Kidney epithelial cell (primary cell): ENCODE measurements around the gene TMEM151A. TPM values are rescaled to one million over a fixed set of nuclear protein-coding genes. Genes with fewer than 3 reads are reported as not detected.

Experiments used
- DNase-seq: peaks from one replicate; pipeline ENCODE4 v3.0.0-alpha.2; 2010; ENCODE audit warnings: low read depth
- H3K27me3 ChIP-seq: 2 replicates; pipeline ENCODE4 v1.6.0; 2011; ENCODE audit warnings: low read length; ENCODE audit not compliant: control insufficient read depth, insufficient read depth
- H3K36me3 ChIP-seq: 2 replicates; pipeline ENCODE4 v1.5.1; 2011; ENCODE audit warnings: low read length; ENCODE audit not compliant: control insufficient read depth, insufficient read depth
- H3K4me3 ChIP-seq: 2 replicates; pipeline ENCODE4 v1.5.1; 2011; ENCODE audit warnings: low read depth, mild to moderate bottlenecking, control low read depth, low read length
- total RNA-seq: library from RNA; depleted of rRNA; stranded (reverse); fragments of >200 nt; gene quantifications from 2 replicates; pipeline ENCODE4 v1.2.3, GENCODE V29; 2015
- TF ChIP-seq, protein P1 (sequence below): IDR thresholded peaks from 2 replicates; pipeline ENCODE4 v1.5.1; 2011; ENCODE audit warnings: mild to moderate bottlenecking, moderate library complexity, low read length, control low read depth, inconsistent platforms; ENCODE audit not compliant: insufficient read depth, poor library complexity, severe bottlenecking

The TMEM151A gene
- total RNA-seq, 1 donor from 2014 or later: 0.08 TPM

DNA sequence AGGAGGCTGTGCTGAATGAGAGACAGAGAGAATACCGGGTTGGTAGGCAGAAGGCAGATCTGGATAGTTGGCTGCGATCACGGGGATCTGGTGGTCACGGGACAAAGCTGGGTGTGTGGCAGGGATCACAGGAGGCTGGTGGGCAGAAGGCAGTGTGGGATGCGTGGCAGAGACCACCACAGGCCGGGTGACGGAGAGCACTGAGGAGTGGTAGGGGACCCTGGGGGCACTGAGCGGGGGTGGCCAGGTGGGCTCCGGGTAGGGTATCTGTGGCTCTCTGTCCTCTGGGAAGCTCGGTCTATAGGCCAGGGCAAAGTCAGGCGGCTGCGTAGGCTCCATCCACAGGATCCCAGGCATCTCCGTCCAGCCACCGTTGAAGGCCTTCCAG is 23.8 kb downstream of the TMEM151A start:
- DNase-seq: no peak
- peaks cover 2% of the 10 kb centered on the region for H3K27me3 ChIP-seq
- H3K36me3 ChIP-seq: no peaks in the 10 kb centered on the region
- no peak overlapping the region for H3K4me3 ChIP-seq
- TF ChIP-seq, protein P1, sequence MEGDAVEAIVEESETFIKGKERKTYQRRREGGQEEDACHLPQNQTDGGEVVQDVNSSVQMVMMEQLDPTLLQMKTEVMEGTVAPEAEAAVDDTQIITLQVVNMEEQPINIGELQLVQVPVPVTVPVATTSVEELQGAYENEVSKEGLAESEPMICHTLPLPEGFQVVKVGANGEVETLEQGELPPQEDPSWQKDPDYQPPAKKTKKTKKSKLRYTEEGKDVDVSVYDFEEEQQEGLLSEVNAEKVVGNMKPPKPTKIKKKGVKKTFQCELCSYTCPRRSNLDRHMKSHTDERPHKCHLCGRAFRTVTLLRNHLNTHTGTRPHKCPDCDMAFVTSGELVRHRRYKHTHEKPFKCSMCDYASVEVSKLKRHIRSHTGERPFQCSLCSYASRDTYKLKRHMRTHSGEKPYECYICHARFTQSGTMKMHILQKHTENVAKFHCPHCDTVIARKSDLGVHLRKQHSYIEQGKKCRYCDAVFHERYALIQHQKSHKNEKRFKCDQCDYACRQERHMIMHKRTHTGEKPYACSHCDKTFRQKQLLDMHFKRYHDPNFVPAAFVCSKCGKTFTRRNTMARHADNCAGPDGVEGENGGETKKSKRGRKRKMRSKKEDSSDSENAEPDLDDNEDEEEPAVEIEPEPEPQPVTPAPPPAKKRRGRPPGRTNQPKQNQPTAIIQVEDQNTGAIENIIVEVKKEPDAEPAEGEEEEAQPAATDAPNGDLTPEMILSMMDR: no peak

DNA sequence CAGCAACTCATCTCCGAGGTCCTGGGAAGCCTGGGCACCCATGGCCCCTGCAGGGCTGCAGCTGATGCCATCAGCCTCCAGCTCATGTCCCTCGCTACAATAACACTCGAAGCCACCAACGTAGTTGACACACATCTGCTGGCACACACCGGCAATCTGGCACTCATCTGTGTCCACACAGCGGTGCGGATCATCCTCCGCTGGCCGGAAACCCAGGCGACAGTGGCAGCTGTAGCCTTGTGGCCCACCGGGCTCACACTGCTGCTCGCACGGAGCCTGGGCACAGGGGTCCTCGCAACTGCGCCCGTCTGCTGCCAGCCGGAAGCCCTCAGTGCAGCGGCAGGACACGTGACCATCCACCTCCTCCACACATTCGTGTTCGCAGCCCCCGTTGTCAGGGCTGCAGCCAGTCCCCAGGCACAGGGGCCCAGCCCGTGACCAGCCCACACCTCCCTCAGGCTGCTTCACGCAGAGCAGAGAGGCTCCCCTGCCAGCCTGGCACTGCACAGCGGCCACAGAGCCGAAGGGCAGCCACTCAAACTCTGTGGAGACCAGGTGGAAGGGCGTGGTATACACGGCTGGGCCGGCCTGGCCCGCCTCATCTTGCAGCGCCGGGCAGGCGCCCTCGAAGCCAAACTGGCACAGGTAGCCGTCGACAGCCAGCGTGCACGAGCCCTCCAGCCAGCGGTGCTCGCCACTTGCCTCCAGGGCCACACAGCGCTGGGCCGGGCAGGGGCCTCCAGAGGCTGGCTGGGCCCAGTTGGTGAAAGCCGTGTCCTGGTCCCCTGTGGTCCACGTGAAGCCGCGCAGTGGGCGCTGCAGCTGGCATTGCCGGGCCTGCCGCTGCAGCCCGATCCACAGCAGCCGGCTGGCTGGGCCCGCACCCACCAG is 24.5 kb downstream of the TMEM151A start:
- H3K27me3 ChIP-seq: peaks cover 2% of the 10 kb centered on the region
- no peak overlapping the region for H3K4me3 ChIP-seq
- TF ChIP-seq, protein P1: no peak
- no peak for DNase-seq
- no peaks in the 10 kb centered on the region for H3K36me3 ChIP-seq

DNA sequence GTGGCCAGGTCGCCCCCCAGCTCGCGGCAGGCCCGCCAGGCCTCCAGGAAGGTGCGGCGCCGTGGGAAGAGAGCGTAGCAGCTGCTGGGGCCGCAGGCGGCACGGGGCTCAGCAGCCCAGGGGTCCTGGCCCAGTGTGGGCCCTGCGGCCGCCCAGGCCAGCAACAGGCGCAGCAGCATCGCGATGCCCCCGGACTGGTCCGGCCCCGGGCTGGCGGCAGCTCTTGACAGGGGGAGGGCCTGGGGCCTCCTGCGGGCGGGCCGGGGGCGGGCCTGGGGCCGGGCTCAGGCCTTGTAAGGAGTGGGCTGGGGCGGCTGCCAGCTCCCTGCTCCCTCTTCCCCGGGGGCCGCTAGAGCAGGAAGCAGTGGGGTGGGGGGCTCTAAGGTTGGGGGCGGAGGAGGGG is 25.2 kb downstream of the TMEM151A start, which contains the start of gene CD248:
CD248 (minus strand) TSS at position 196 of the 403 bp plus-strand sequence; CDS start at position 179, 17 bp downstream.
- H3K27me3 ChIP-seq: peaks cover 2% of the 10 kb centered on the region
- TF ChIP-seq, protein P1: no peak
- H3K36me3 ChIP-seq: no peaks in the 10 kb centered on the region
- DNase-seq: no peak
- no peak within 1 kb of the TSS for H3K4me3 ChIP-seq

DNA sequence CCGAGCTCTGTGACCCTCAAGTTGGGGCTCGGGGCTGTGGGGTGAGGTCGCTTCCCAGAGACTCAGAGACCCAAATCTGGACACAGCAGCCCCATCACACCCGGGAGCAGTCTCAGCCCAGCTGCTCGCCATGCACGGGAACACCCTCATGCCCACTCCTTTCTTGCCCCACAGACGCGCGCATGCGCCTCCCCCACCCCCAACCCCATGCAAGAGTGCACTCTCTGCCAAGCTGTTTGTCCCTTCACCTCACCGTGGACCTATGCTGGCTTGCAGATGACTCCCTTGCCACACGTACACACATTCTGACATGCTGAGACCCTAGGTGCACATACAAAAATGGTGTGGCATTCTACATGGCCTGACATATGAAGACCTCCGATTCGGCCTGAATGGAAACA is 25.6 kb downstream of the TMEM151A start:
- TF ChIP-seq, protein P1: no peak
- H3K4me3 ChIP-seq: no peak overlapping the region
- H3K36me3 ChIP-seq: no peaks in the 10 kb centered on the region
- H3K27me3 ChIP-seq: peaks cover 2% of the 10 kb centered on the region
- no peak for DNase-seq

DNA sequence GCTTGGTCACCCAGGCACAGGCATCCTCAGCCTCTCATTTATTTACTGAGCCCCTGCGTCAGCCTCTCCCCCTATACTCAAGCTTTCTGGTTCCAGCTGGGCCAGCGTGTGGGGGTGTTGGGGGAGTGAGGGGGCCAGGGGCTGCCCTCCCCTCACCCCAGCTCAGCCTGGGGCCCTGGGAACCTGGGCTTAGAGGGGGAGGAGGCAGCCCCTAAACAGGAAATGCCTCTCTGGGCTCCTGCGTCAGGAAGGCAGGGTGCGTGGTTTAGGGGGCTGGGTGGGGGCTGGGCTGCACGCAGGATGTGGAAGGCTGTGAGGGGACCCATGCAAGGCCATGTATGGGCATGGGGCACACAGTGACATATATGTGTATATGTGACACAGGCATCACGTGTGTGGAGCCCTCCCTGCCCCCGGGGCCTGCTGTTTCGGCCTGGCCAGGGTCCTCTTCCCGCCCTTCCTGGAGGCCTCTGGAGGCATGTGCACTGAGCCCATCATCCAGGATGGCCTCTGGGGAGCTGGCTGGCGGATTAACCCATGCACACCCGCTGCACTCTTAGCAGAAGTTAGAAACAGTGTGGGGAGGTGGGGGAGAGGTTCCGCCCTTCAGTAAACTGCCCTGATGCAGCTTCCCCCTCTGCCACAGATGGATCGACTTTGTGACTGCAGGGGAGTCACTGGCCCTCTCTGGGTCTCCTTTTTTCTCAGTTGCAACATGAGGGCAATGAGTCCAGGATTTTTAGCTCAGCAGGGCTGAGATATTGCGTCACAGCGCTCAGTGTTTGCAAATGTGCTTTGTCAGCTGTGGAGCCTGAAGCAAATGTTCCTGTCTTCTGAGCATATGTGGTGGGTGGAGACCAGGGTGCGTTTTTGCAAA is 26.3 kb downstream of the TMEM151A start:
- H3K27me3 ChIP-seq: peaks cover 2% of the 10 kb centered on the region
- TF ChIP-seq, protein P1: no peak
- H3K4me3 ChIP-seq: no peak overlapping the region
- no peak for DNase-seq
- H3K36me3 ChIP-seq: no peaks in the 10 kb centered on the region
